GM18861 (cell line): ENCODE data around the gene CSNK1A1L.

Source experiments
- ATAC-seq: cut with Tn5 transposase; IDR thresholded peaks from one replicate; pipeline ENCODE4 v1.9.1; 2021; ENCODE audit not compliant: unreplicated experiment

Gene CSNK1A1L

GRCh38 chr13:37107456-37107855, 2.0 kb upstream of the CSNK1A1L start:
- no peak for ATAC-seq

- ATAC-seq, result no peak
Observed at GRCh38 chr13:37106642-37107041, 1.2 kb upstream of the CSNK1A1L start.

GRCh38 chr13:37102896-37103295, 2.6 kb downstream of the CSNK1A1L start:
- ATAC-seq, result no peak

- ATAC-seq, result no peak
Observed at GRCh38 chr13:37101201-37101600, 4.3 kb downstream of the CSNK1A1L start.

- ATAC-seq, result no peak
Observed at GRCh38 chr13:37100731-37101130, 4.7 kb downstream of the CSNK1A1L start.

GRCh38 chr13:37097076-37097475, 8.4 kb downstream of the CSNK1A1L start:
- ATAC-seq, result no peak

GRCh38 chr13:37094840-37095239, 10.6 kb downstream of the CSNK1A1L start:
- ATAC-seq, result no peak

- no peak for ATAC-seq
Observed at GRCh38 chr13:37094099-37094498, 11.4 kb downstream of the CSNK1A1L start.

- ATAC-seq, result no peak
Observed at GRCh38 chr13:37091835-37092234, 13.6 kb downstream of the CSNK1A1L start.

- no peak for ATAC-seq
Observed at GRCh38 chr13:37090912-37091311, 14.6 kb downstream of the CSNK1A1L start.

GRCh38 chr13:37089495-37089894, 16.0 kb downstream of the CSNK1A1L start:
- ATAC-seq, result no peak

- no peak for ATAC-seq
Observed at GRCh38 chr13:37087486-37087885, 18.0 kb downstream of the CSNK1A1L start.

- no peak for ATAC-seq
Observed at GRCh38 chr13:37085606-37086005, 19.9 kb downstream of the CSNK1A1L start.

- ATAC-seq, result no peak
Observed at GRCh38 chr13:37076818-37077217, 28.6 kb downstream of the CSNK1A1L start.

- no peak for ATAC-seq
Observed at GRCh38 chr13:37075164-37075563, 30.3 kb downstream of the CSNK1A1L start.

GRCh38 chr13:37074703-37075102, 30.8 kb downstream of the CSNK1A1L start:
- ATAC-seq, result no peak

GRCh38 chr13:37072024-37072423, 33.4 kb downstream of the CSNK1A1L start:
- ATAC-seq, result no peak

- ATAC-seq, result no peak
Observed at GRCh38 chr13:37070956-37071355, 34.5 kb downstream of the CSNK1A1L start.

- no peak for ATAC-seq
Observed at GRCh38 chr13:37070145-37070695, 35.2 kb downstream of the CSNK1A1L start.

GRCh38 chr13:37069597-37070103, 35.8 kb downstream of the CSNK1A1L start:
- no peak for ATAC-seq

GRCh38 chr13:37068962-37069361, 36.5 kb downstream of the CSNK1A1L start:
- ATAC-seq, result no peak

GRCh38 chr13:37067874-37068273, 37.6 kb downstream of the CSNK1A1L start:
- no peak for ATAC-seq

GRCh38 chr13:37065890-37066526, 39.5 kb downstream of the CSNK1A1L start:
- ATAC-seq, result no peak
